Gastrocnemius medialis (tissue), 4 donors: ENCODE measurements around the gene PPME1.
"Not testable (repeated sequence)": the region's sequence is repeated elsewhere in the genome, so short reads cannot be mapped to it uniquely, and the experiment has no call there.

ENCODE experiments used
- CTCF ChIP-seq, 5 experiments: fragments of 450-650 bp in 3 of 5; fragments of 200-600 bp in 2 of 5; sonication (generic) in 2 of 5; IDR thresholded peaks in 4 of 5; conservative IDR thresholded peaks in 1 of 5; 1 replicate in 4 of 5; 2 replicates in 1 of 5; pipeline ENCODE4 v1.5.1; 2016 to 2019; ENCODE audit warnings: antibody characterized with exemption in 5 of 5, mild to moderate bottlenecking in 3 of 5, moderate library complexity in 3 of 5
- POLR2A ChIP-seq, 2 donors: fragments of 450-650 bp; IDR thresholded peaks; one replicate each; pipeline ENCODE4 v1.6.1; 2017; ENCODE audit warnings: antibody characterized with exemption in 2 of 2, mild to moderate bottlenecking in 2 of 2, moderate library complexity in 2 of 2

- TF ChIP-seq CTCF (IDR thresholded peaks at IDR 0.05 in 4 of 5, conservative IDR thresholded peaks at IDR 0.05 in 1 of 5); POLR2A (IDR thresholded peaks at IDR 0.05): not testable (repeated sequence)
These were observed 31.1 kb upstream of the PPME1 start for GRCh38 chr11:74139919-74140431.
